Nephron progenitor cell (in vitro differentiated cells): ENCODE measurements around the gene CCDC69.

Experiments
- DNase-seq: peaks from one replicate; pipeline ENCODE4 v3.0.0; 2021
- H3K27ac Mint-ChIP-seq: 2 replicates; pipeline ENCODE4 v1.8.0; 2021; ENCODE audit warnings: mild to moderate bottlenecking, moderate library complexity, mixed read lengths
- H3K27me3 Mint-ChIP-seq: 2 replicates; pipeline ENCODE4 v1.8.0; 2021; ENCODE audit warnings: mild to moderate bottlenecking, low read depth, mixed read lengths; ENCODE audit not compliant: poor library complexity
- H3K36me3 Mint-ChIP-seq: 2 replicates; pipeline ENCODE4 v1.8.0; 2021; ENCODE audit warnings: low read depth, mixed read lengths
- H3K4me1 Mint-ChIP-seq: 2 replicates; pipeline ENCODE4 v1.8.0; 2021; ENCODE audit warnings: mixed read lengths
- H3K4me3 Mint-ChIP-seq: 2 replicates; pipeline ENCODE4 v1.8.0; 2021; ENCODE audit warnings: mild to moderate bottlenecking, moderate library complexity, mixed read lengths
- H3K9me3 Mint-ChIP-seq: 2 replicates; pipeline ENCODE4 v1.8.0; 2021; ENCODE audit warnings: mild to moderate bottlenecking, moderate library complexity, mixed read lengths
- TF ChIP-seq, protein P1 (sequence below): fragments of 200-600 bp; sonication (generic); IDR thresholded peaks from 2 replicates; pipeline ENCODE4 v1.5.0; 2021; ENCODE audit warnings: antibody characterized with exemption

CCDC69 gene

DNA sequence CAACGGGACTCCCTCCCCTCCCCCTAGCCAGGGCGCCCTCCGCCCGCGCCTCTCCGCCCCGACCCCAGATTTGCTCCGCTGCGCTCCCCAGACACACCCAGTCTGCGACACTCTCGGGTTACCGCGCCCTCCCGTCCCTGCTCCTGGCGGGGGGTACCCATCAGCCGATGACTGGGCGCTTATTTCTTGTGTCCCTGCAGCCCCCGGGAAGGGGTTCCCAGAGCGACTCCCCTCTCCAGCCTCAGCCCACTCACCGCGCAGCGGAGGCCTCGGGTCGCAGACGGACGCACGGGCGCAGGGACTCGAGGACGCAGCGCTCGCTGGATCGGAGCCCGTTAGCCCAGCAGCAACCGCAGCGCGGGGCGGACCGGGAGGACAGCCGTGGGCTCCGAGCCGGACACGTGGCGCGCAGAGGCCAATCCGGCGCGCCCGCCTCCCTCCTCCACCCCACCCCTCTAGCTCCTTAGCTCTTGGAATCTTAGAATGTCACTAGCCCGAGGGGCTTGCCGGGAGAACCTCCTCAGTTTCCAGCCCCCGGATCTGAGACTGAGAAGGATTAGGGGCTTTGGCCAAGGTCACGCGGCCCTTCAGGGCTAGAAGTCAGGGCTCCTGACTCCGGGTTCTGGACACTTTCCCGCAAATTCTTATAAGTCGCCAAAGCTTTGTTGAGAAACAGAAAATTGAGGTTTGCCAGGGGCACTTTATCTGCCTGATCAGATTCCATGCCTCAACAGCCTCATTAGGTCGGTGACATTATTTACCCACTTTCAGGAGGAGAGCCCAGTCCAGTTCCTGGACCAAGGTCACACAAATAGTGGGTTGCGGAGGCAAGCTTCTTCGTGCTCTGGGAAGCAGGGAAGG is 66.2 kb downstream of the CCDC69 start, which contains the start of gene ANXA6:
TSS of gene ANXA6 (minus strand) at position 354 of the 861 bp plus-strand sequence. CDS start 9,878 bp downstream, outside the sequence.
- Mint-ChIP-seq H3K4me3 (peak within 1 kb of the TSS; percentile 86), H3K27ac (peak within 1 kb of the TSS; percentile 81), H3K9me3 (no peaks in the 10 kb centered on the region), H3K27me3 (peaks cover 20% of the 10 kb centered on the region), H3K36me3 (no peaks in the 10 kb centered on the region), H3K4me1 (peaks cover 62% of the 10 kb centered on the region)
- TF ChIP-seq, protein P1, sequence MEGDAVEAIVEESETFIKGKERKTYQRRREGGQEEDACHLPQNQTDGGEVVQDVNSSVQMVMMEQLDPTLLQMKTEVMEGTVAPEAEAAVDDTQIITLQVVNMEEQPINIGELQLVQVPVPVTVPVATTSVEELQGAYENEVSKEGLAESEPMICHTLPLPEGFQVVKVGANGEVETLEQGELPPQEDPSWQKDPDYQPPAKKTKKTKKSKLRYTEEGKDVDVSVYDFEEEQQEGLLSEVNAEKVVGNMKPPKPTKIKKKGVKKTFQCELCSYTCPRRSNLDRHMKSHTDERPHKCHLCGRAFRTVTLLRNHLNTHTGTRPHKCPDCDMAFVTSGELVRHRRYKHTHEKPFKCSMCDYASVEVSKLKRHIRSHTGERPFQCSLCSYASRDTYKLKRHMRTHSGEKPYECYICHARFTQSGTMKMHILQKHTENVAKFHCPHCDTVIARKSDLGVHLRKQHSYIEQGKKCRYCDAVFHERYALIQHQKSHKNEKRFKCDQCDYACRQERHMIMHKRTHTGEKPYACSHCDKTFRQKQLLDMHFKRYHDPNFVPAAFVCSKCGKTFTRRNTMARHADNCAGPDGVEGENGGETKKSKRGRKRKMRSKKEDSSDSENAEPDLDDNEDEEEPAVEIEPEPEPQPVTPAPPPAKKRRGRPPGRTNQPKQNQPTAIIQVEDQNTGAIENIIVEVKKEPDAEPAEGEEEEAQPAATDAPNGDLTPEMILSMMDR, result no peak
- peak; percentile 84 for DNase-seq

GRCh38 chr5:151156507-151157420 is 67.1 kb downstream of the CCDC69 start:
- peak overlapping the region; percentile 61 for H3K27ac Mint-ChIP-seq
- peak overlapping the region; percentile 86 for H3K4me3 Mint-ChIP-seq
- DNase-seq, result peak; percentile 30
- H3K9me3 Mint-ChIP-seq, result no peaks in the 10 kb centered on the region
- H3K4me1 Mint-ChIP-seq, result peaks cover 71% of the 10 kb centered on the region
- TF ChIP-seq, protein P1, result no peak
- H3K27me3 Mint-ChIP-seq, result peaks cover 17% of the 10 kb centered on the region
- no peaks in the 10 kb centered on the region for H3K36me3 Mint-ChIP-seq

- Mint-ChIP-seq H3K9me3 (no peaks in the 10 kb centered on the region), H3K36me3 (no peaks in the 10 kb centered on the region), H3K27ac (peak overlapping the region; percentile 61), H3K4me3 (peak overlapping the region; percentile 86), H3K4me1 (peaks cover 79% of the 10 kb centered on the region), H3K27me3 (peaks cover 11% of the 10 kb centered on the region)
- no peak for DNase-seq
- TF ChIP-seq, protein P1, result no peak
Measured at GRCh38 chr5:151155775-151156506, 68.0 kb downstream of the CCDC69 start.

DNA sequence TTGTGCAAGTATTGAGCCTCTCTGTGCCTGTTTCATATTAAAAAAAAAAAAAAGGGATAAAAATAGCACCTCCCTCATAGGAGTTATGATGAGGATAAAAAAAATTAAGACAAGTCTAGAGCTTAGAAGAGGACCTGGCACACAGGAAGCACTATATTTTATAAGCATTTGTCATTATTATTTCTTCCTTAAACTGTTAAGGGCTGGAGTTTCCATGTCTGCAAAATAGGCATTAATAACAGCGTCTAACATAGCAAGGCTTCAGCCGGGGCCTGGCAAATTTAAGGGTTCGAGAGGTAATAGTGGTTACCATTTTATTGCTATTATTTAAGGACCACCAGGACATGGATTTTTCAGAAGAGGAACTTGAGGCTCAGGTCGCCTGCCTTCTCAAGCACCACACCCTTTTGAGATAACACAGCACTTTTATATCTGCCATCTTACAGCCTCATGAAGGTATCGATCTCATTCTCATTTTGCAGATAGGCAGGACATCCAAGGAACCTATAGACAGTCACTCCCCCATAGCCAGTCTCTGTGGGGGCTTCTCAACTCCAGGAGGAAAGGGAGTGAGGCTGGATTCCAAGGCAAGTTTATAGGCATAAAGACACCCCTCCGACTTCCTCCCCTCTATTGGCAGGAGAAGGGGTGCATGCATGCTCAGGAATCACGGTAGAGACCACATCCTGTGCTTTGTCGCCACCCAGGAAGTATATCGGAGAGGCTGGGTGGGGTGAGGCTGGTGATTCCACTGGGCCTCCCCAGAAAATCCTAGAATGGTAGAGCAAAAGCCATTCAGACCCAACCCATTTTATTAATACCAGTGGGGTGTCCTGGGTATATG is 68.7 kb downstream of the CCDC69 start:
- H3K27ac Mint-ChIP-seq, result no peak overlapping the region
- H3K4me3 Mint-ChIP-seq, result no peak overlapping the region
- H3K9me3 Mint-ChIP-seq, result no peaks in the 10 kb centered on the region
- H3K36me3 Mint-ChIP-seq, result no peaks in the 10 kb centered on the region
- TF ChIP-seq, protein P1, result no peak
- H3K27me3 Mint-ChIP-seq, result peaks cover 5% of the 10 kb centered on the region
- H3K4me1 Mint-ChIP-seq, result peaks cover 87% of the 10 kb centered on the region
- no peak for DNase-seq

GRCh38 chr5:151153766-151154272 is 70.1 kb downstream of the CCDC69 start:
- no peak overlapping the region for H3K4me3 Mint-ChIP-seq
- peaks cover 94% of the 10 kb centered on the region for H3K4me1 Mint-ChIP-seq
- no peaks in the 10 kb centered on the region for H3K9me3 Mint-ChIP-seq
- DNase-seq, result no peak
- no peak overlapping the region for H3K27ac Mint-ChIP-seq
- TF ChIP-seq, protein P1, result no peak
- H3K27me3 Mint-ChIP-seq, result peaks cover 5% of the 10 kb centered on the region
- no peaks in the 10 kb centered on the region for H3K36me3 Mint-ChIP-seq
